H1 (cell line): Measurements from ENCODE around the gene NHS. TPM values are rescaled to one million over a fixed set of nuclear protein-coding genes. Genes with fewer than 3 reads are reported as not detected.

Source experiments
- CTCF ChIA-PET: fragments of 300-600 bp; sonication (Branson Sonifier 250); formaldehyde crosslinking; loops from one replicate; lab custom pipeline; 2021; ENCODE audit not compliant: partially characterized antibody; lab: Charles Lee
- POLR2A ChIA-PET: fragments of 300-600 bp; sonication (Branson Sonifier 250); formaldehyde crosslinking; loops from one replicate; lab custom pipeline; 2021; ENCODE audit warnings: inconsistent platforms; ENCODE audit not compliant: partially characterized antibody; lab: Charles Lee
- DNase-seq, 2 experiments: peaks; one replicate each; pipeline versions ENCODE4 v3.0.0 to v3.0.0-alpha.2; 2010 to 2022; ENCODE audit warnings: low spot score in 2 of 2, low read depth in 1 of 2, mixed read lengths in 1 of 2
- FAIRE-seq: peaks from 2 replicates; lab custom pipeline; 2011; peaks lifted over from hg19 to GRCh38; lab: Jason Lieb, UNC
- H2AFZ ChIP-seq: 2 replicates; pipeline ENCODE4 v1.8.1; 2012; ENCODE audit warnings: low read length, inconsistent platforms
- H2AK5ac ChIP-seq: 2 replicates; pipeline ENCODE4 v1.6.1; 2013; ENCODE audit warnings: low read depth, low read length
- H2BK120ac ChIP-seq: replicated peaks from 2 replicates; pipeline ENCODE3; 2013; ENCODE audit warnings: low read depth, low read length, inconsistent platforms
- H2BK12ac ChIP-seq: 2 replicates; pipeline ENCODE4 v1.6.1; 2013; ENCODE audit warnings: low read depth, low read length
- H2BK15ac ChIP-seq: 2 replicates; pipeline ENCODE4 v1.6.1; 2013; ENCODE audit warnings: low read length
- H2BK20ac ChIP-seq: 2 replicates; pipeline ENCODE4 v1.6.1; 2013; ENCODE audit warnings: low read length
- H2BK5ac ChIP-seq: 2 replicates; pipeline ENCODE4 v1.6.1; 2013; ENCODE audit warnings: low read depth, low read length
- H3K14ac ChIP-seq: 2 replicates; pipeline ENCODE4 v1.6.1; 2013; ENCODE audit warnings: inconsistent platforms; ENCODE audit not compliant: insufficient read length
- H3K18ac ChIP-seq: 2 replicates; pipeline ENCODE4 v1.6.1; 2013; ENCODE audit warnings: low read length; ENCODE audit errors: extremely low read depth
- H3K23ac ChIP-seq: 2 replicates; pipeline ENCODE4 v1.6.1; 2013; ENCODE audit warnings: inconsistent platforms; ENCODE audit not compliant: insufficient read length
- H3K23me2 ChIP-seq: 2 replicates; pipeline ENCODE4 v1.6.1; 2013; ENCODE audit warnings: low read depth, low read length
- H3K27ac ChIP-seq: 2 replicates; pipeline ENCODE4 v1.6.1; 2011; ENCODE audit warnings: low read depth, low read length, inconsistent platforms
- H3K27me3 ChIP-seq, 4 experiments: replicated peaks in 1 of 4; 1 replicate in 1 of 4; 2 replicates in 3 of 4; pipeline versions ENCODE4 v1.6.1 to v1.8.1; 2011 to 2013; ENCODE audit warnings: low read length in 3 of 4, mild to moderate bottlenecking in 3 of 4, inconsistent platforms in 2 of 4, mixed read lengths in 2 of 4, moderate library complexity in 1 of 4; ENCODE audit not compliant: control insufficient read depth in 3 of 4, insufficient read depth in 3 of 4; ENCODE audit errors: extremely low read depth in 1 of 4
- H3K36me3 ChIP-seq, 4 experiments: 2 replicates each; pipeline versions ENCODE4 v1.6.1 to v1.8.1; 2011 to 2013; ENCODE audit warnings: mild to moderate bottlenecking in 4 of 4, low read length in 3 of 4, moderate library complexity in 2 of 4, control low read depth in 1 of 4, inconsistent platforms in 1 of 4; ENCODE audit not compliant: insufficient read depth in 4 of 4, control insufficient read depth in 2 of 4
- H3K4ac ChIP-seq: replicated peaks from 2 replicates; pipeline ENCODE3; 2013; ENCODE audit warnings: low read length, low read depth, mixed read lengths, inconsistent platforms; ENCODE audit not compliant: insufficient read length
- H3K4me1 ChIP-seq, 4 experiments: replicated peaks in 1 of 4; 1 replicate in 1 of 4; 2 replicates in 3 of 4; pipeline versions ENCODE4 v1.6.1 to v1.8.1; 2011 to 2013; ENCODE audit warnings: low read length in 3 of 4, inconsistent platforms in 2 of 4, mixed read lengths in 1 of 4; ENCODE audit not compliant: insufficient read depth in 4 of 4, control insufficient read depth in 3 of 4
- H3K4me2 ChIP-seq, 2 experiments: 2 replicates each; pipeline versions ENCODE4 v1.6.1 to v1.8.1; 2011 to 2013; ENCODE audit warnings: low read depth in 2 of 2, low read length in 2 of 2, control low read depth in 1 of 2, inconsistent platforms in 1 of 2, mild to moderate bottlenecking in 1 of 2; ENCODE audit not compliant: insufficient read depth in 1 of 2
- H3K4me3 ChIP-seq, 4 experiments: fragments of 200-600, 300-600 bp in 1 of 4; sonication (generic), shearing (Covaris generic), sonication (Bioruptor Twin) in 1 of 4; 2 replicates each; pipeline versions ENCODE4 v1.5.1 to v1.8.1; 2011 to 2016; ENCODE audit warnings: low read length in 4 of 4, low read depth in 3 of 4, control low read depth in 2 of 4, inconsistent platforms in 2 of 4, mild to moderate bottlenecking in 2 of 4, mixed read lengths in 1 of 4, moderate library complexity in 1 of 4; ENCODE audit not compliant: insufficient read depth in 2 of 4; ENCODE audit errors: extremely low read depth in 1 of 4
- H3K56ac ChIP-seq: replicated peaks from 2 replicates; pipeline ENCODE3; 2013; ENCODE audit warnings: low read depth, mild to moderate bottlenecking, mixed read lengths, low read length, inconsistent platforms; ENCODE audit not compliant: insufficient read length
- H3K79me1 ChIP-seq: 2 replicates; pipeline ENCODE4 v1.6.1; 2013; ENCODE audit warnings: low read depth, low read length, control low read depth
- H3K79me2 ChIP-seq, 2 experiments: 2 replicates each; pipeline versions ENCODE4 v1.6.1 to v1.8.1; 2012 to 2013; ENCODE audit warnings: low read length in 2 of 2, mild to moderate bottlenecking in 2 of 2, inconsistent platforms in 1 of 2; ENCODE audit not compliant: insufficient read depth in 2 of 2, control insufficient read depth in 1 of 2
- H3K9ac ChIP-seq, 4 experiments: replicated peaks in 1 of 4; 1 replicate in 1 of 4; 2 replicates in 3 of 4; pipeline versions ENCODE4 v1.6.1 to v1.8.1; 2011 to 2013; ENCODE audit warnings: low read depth in 3 of 4, low read length in 3 of 4, control low read depth in 2 of 4, mild to moderate bottlenecking in 2 of 4, moderate library complexity in 2 of 4, inconsistent platforms in 1 of 4; ENCODE audit errors: extremely low read depth in 1 of 4
- H3K9me3 ChIP-seq, 2 experiments: 2 replicates each; pipeline versions ENCODE4 v1.6.1 to v1.8.1; 2012 to 2013; ENCODE audit warnings: mild to moderate bottlenecking in 2 of 2, moderate library complexity in 2 of 2, control low read depth in 1 of 2, inconsistent platforms in 1 of 2, low read depth in 1 of 2, low read length in 1 of 2, mixed read lengths in 1 of 2; ENCODE audit not compliant: insufficient read depth in 2 of 2
- H4K20me1 ChIP-seq, 2 experiments: replicated peaks in 1 of 2; 2 replicates each; pipeline versions ENCODE3 to v1.8.1; 2011 to 2013; ENCODE audit warnings: inconsistent platforms in 2 of 2, low read length in 2 of 2, mild to moderate bottlenecking in 1 of 2; ENCODE audit not compliant: insufficient read depth in 2 of 2, control insufficient read depth in 1 of 2
- H4K5ac ChIP-seq: 2 replicates; pipeline ENCODE4 v1.6.1; 2013; ENCODE audit warnings: low read length, low read depth, mixed read lengths, inconsistent platforms; ENCODE audit not compliant: insufficient read length
- H4K8ac ChIP-seq: 2 replicates; pipeline ENCODE4 v1.8.0; 2013; ENCODE audit warnings: mild to moderate bottlenecking, moderate library complexity, low read length, inconsistent platforms; ENCODE audit not compliant: insufficient read depth; ENCODE audit errors: extremely low read depth
- H4K91ac ChIP-seq: replicated peaks from 2 replicates; pipeline ENCODE3; 2013; ENCODE audit warnings: low read length, mixed read lengths, inconsistent platforms; ENCODE audit not compliant: insufficient read length
- CEBPB ChIP-seq: IDR thresholded peaks from 2 replicates; pipeline ENCODE4 v1.6.1; 2012; ENCODE audit warnings: low read depth, low read length
- E2F6 ChIP-seq: IDR thresholded peaks from 2 replicates; pipeline ENCODE4 v1.6.1; 2012; ENCODE audit warnings: inconsistent platforms
- SAP30 ChIP-seq: fragments of 300-600 bp; sonication (generic); IDR thresholded peaks from 2 replicates; pipeline ENCODE4 v1.7.1; 2012; ENCODE audit warnings: low read length, moderate library complexity, mild to moderate bottlenecking, inconsistent platforms; ENCODE audit not compliant: insufficient read depth, insufficient replicate concordance
- SIN3A ChIP-seq, 2 experiments: IDR thresholded peaks in 1 of 2; conservative IDR thresholded peaks in 1 of 2; 2 replicates each; pipeline ENCODE4 v1.6.1; 2011 to 2012; ENCODE audit warnings: low read length in 2 of 2, improper control_type of control experiment in 1 of 2, low read depth in 1 of 2, mild to moderate bottlenecking in 1 of 2
- TAF7 ChIP-seq: optimal IDR thresholded peaks from 2 replicates; pipeline ENCODE3; 2011; ENCODE audit warnings: low read depth, mild to moderate bottlenecking, inconsistent platforms, low read length, moderate library complexity, borderline replicate concordance
- polyA plus RNA-seq, 7 experiments: library from polyadenylated mRNA; depleted of rRNA in 3 of 7; stranded (reverse) in 5 of 7; unstranded in 2 of 7; fragments of >200 nt in 5 of 7; fragments of 200-250 nt in 2 of 7; gene quantifications; 1 replicate in 5 of 7; 2 replicates in 1 of 7; 4 replicates in 1 of 7; pipeline versions ENCODE4 v1.2.1 to v1.2.3, GENCODE V29; 2011 to 2013; ENCODE audit warnings: missing spikeins in 2 of 7, mixed read lengths in 2 of 7
- total RNA-seq: library from RNA; stranded (reverse); fragmentation: NEBNext Ultra II Directional; extraction: Animal tissue kit (Norgen Biotek cat#: 25700); gene quantifications from 2 replicates; pipeline ENCODE4 v1.2.1, GENCODE V29; 2021

The NHS gene
- total and polyA plus RNA-seq, 2 of the 8 experiments (the other 6 are each of a cell fraction or from before 2014, with no cell fraction given): 2.2 to 6.7 TPM

- H4K5ac ChIP-seq: no peak overlapping the region
- no peak overlapping the region for H2BK15ac ChIP-seq
- no peak overlapping the region for H2AK5ac ChIP-seq
- no peak overlapping the region for H3K14ac ChIP-seq
- no peak overlapping the region for H3K56ac ChIP-seq
- no peaks in the 10 kb centered on the region; a peak in 1 of 7 replicates for H3K4me1 ChIP-seq
- FAIRE-seq (no peak), DNase-seq (no peak)
- no peaks in the 10 kb centered on the region for H3K27me3 ChIP-seq
- no peak overlapping the region for H3K23ac ChIP-seq
- H3K79me2 ChIP-seq: no peaks in the 10 kb centered on the region
- H3K23me2 ChIP-seq: no peaks in the 10 kb centered on the region
- no peak overlapping the region for H2BK12ac ChIP-seq
- ChIA-PET CTCF (no interaction called here), POLR2A (no interaction called here)
- H3K4me2 ChIP-seq: no peak overlapping the region
- H4K20me1 ChIP-seq: no peaks in the 10 kb centered on the region
- no peaks in the 10 kb centered on the region for H3K9me3 ChIP-seq
- no peak overlapping the region for H3K27ac ChIP-seq
- H4K8ac ChIP-seq: no peak overlapping the region
- TF ChIP-seq E2F6 (no peak), SAP30 (no peak), TAF7 (no peak), CEBPB (no peak), SIN3A (conservative IDR thresholded peaks at IDR 0.05 in 1 of 2, IDR thresholded peaks at IDR 0.05 in 1 of 2; ENCODE audit: low read depth in 1 of 2, low read length in 2 of 2) (no peak)
- no peak overlapping the region for H3K9ac ChIP-seq
- H3K18ac ChIP-seq: no peak overlapping the region
- no peaks in the 10 kb centered on the region for H3K36me3 ChIP-seq
- H2AFZ ChIP-seq: no peak overlapping the region
- no peak overlapping the region for H4K91ac ChIP-seq
- H2BK120ac ChIP-seq: no peak overlapping the region
- H2BK5ac ChIP-seq: no peak overlapping the region
- H3K4ac ChIP-seq: no peak overlapping the region
- H3K4me3 ChIP-seq: no peak overlapping the region
- H3K79me1 ChIP-seq: no peaks in the 10 kb centered on the region
- no peak overlapping the region for H2BK20ac ChIP-seq
Observed at GRCh38 chrX:17441965-17442364, 67.0 kb downstream of the NHS start.
